PC-9 (cell line): ENCODE data around the gene CNGA2.

Experiments
- EZH2 ChIP-seq: fragments of 200-600 bp; sonication (generic); IDR thresholded peaks from 2 replicates; pipeline ENCODE4 v1.8.0; 2017; ENCODE audit warnings: antibody characterized with exemption, low read depth
- TF ChIP-seq, protein P1 (sequence below): fragments of 200-600 bp; sonication (generic); conservative IDR thresholded peaks from 2 replicates; pipeline ENCODE4 v1.6.1; 2017; ENCODE audit warnings: mixed run types, antibody characterized with exemption, mild to moderate bottlenecking, moderate library complexity

GRCh38 chrX:151699746-151700145 is 34.8 kb upstream of the CNGA2 start:
- TF ChIP-seq, protein P1, sequence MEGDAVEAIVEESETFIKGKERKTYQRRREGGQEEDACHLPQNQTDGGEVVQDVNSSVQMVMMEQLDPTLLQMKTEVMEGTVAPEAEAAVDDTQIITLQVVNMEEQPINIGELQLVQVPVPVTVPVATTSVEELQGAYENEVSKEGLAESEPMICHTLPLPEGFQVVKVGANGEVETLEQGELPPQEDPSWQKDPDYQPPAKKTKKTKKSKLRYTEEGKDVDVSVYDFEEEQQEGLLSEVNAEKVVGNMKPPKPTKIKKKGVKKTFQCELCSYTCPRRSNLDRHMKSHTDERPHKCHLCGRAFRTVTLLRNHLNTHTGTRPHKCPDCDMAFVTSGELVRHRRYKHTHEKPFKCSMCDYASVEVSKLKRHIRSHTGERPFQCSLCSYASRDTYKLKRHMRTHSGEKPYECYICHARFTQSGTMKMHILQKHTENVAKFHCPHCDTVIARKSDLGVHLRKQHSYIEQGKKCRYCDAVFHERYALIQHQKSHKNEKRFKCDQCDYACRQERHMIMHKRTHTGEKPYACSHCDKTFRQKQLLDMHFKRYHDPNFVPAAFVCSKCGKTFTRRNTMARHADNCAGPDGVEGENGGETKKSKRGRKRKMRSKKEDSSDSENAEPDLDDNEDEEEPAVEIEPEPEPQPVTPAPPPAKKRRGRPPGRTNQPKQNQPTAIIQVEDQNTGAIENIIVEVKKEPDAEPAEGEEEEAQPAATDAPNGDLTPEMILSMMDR = no peak
- no peak for TF ChIP-seq EZH2
